Left lung (tissue), 10 donors: Measurements from ENCODE around the gene NEURL1. TPM values are rescaled to one million over a fixed set of nuclear protein-coding genes. Genes with fewer than 3 reads are reported as not detected.
A peak's percentile ranks its signal among the peaks of the same experiment; 100 is the strongest.
"Not testable (repeated sequence)": the region's sequence is repeated elsewhere in the genome, so short reads cannot be mapped to it uniquely, and the experiment has no call there.

Experiments used
- ATAC-seq: fragments of 200-7000 bp; cut with Tn5 transposase; one replicate; pipeline ENCODE4 v1.9.1; 2020; ENCODE audit warnings: moderate library complexity
- DNase-seq, 4 donors: peaks; one replicate each; pipeline ENCODE4 v3.0.0-alpha.2; 2013 to 2020
- H3K27ac ChIP-seq, 2 donors: fragments of 200-600 bp; sonication (generic) in 1 of 2; one replicate each; pipeline versions ENCODE4 v1.5.0 to v1.8.0; 2020 to 2021
- H3K27me3 ChIP-seq, 2 donors: fragments of 200-600 bp; sonication (generic) in 1 of 2; one replicate each; pipeline versions ENCODE4 v1.5.0 to v1.8.0; 2020 to 2021
- H3K36me3 ChIP-seq, 2 donors: fragments of 200-600 bp; sonication (generic) in 1 of 2; one replicate each; pipeline versions ENCODE4 v1.5.0 to v1.8.0; 2020 to 2021
- H3K4me1 ChIP-seq, 2 donors: fragments of 200-600 bp; one replicate each; pipeline ENCODE4 v1.8.0; 2021
- H3K4me3 ChIP-seq, 2 donors: fragments of 200-600 bp; sonication (generic) in 1 of 2; one replicate each; pipeline versions ENCODE4 v1.5.0 to v1.8.0; 2020 to 2021; ENCODE audit warnings: mild to moderate bottlenecking in 1 of 2
- H3K9me3 ChIP-seq, 2 donors: fragments of 200-600 bp; sonication (generic) in 1 of 2; one replicate each; pipeline versions ENCODE4 v1.5.0 to v1.8.0; 2020 to 2021
- intact Hi-C, 2 donors: fragments of 100-400 bp; cut with DNase I; formaldehyde crosslinking; loops; one replicate each; pipeline versions ENCODE4 v1.11.2 to v1.14.2; 2022
- polyA plus RNA-seq, 6 donors: library from polyadenylated mRNA; unstranded; fragments of 120-200 nt; gene quantifications; one replicate each; pipeline ENCODE4 v1.2.1, GENCODE V29; 2013; ENCODE audit not compliant: insufficient read length in 6 of 6
- total RNA-seq, 2 donors: library from RNA; stranded (reverse); fragmentation: NEBNext Ultra II Directional; extraction: Animal tissue kit (Norgen Biotek cat#: 25700); gene quantifications; one replicate each; pipeline ENCODE4 v1.2.1, GENCODE V29; 2021
- TF ChIP-seq, protein P1 (sequence below), 2 donors: fragments of 200-600 bp; sonication (generic) in 1 of 2; IDR thresholded peaks; one replicate each; pipeline versions ENCODE4 v1.5.0 to v1.8.0; 2021; ENCODE audit warnings: antibody characterized with exemption in 2 of 2
- donor health status: DM: no; HTN: yes; CAD: no.
- donor health status: DM: no; HTN: no; CAD: no.

Gene NEURL1
- total and polyA plus RNA-seq, 8 donors: 0.76 to 2.1 (median 1.4) TPM

DNA sequence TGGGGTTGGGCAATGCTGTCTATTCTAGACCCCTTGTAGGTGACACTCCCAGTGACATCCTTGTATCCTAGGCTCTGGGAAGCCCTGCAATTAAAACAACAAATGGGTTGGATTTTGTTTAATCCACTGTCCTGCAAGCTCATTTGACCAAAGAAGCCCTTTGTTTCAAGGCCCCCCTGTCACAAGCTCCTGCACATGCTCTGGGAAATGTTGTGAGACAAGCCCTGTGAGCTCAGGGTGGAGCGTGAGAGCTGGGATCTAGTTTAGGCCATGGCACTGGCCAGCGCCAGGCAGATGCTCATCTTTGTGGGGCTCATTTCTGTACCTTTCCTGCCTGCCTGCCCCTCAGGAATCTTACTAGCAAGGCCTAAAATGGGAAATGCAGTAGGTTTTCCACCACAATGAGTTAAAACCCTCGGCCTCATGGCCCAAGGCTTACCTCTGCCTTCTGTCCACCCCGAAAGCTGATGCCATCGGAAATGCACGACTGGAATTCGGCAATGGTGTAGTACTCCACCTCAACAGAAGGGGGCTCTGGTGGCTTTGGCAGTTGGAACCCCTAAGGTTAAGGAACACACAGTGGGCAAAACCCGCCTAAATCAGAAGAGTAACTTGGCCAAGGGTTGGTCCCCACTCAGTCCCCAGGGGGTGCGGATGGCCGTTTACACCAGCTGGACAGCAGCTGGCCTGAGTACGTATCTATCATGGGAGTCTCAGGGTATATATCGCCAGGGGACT, 112.0 kb downstream of the NEURL1 start:
- peak in 1 of 4 donors; percentile 30 for DNase-seq
- Histone ChIP-seq H3K36me3 (peaks cover 0 to 39% of the 10 kb centered on the region in 2 donors), H3K4me3 (no peak overlapping the region), H3K27me3 (no peaks in the 10 kb centered on the region), H3K4me1 (no peaks in the 10 kb centered on the region), H3K27ac (no peak overlapping the region), H3K9me3 (no peaks in the 10 kb centered on the region)
- ATAC-seq: peak; percentile 58
- TF ChIP-seq, protein P1, sequence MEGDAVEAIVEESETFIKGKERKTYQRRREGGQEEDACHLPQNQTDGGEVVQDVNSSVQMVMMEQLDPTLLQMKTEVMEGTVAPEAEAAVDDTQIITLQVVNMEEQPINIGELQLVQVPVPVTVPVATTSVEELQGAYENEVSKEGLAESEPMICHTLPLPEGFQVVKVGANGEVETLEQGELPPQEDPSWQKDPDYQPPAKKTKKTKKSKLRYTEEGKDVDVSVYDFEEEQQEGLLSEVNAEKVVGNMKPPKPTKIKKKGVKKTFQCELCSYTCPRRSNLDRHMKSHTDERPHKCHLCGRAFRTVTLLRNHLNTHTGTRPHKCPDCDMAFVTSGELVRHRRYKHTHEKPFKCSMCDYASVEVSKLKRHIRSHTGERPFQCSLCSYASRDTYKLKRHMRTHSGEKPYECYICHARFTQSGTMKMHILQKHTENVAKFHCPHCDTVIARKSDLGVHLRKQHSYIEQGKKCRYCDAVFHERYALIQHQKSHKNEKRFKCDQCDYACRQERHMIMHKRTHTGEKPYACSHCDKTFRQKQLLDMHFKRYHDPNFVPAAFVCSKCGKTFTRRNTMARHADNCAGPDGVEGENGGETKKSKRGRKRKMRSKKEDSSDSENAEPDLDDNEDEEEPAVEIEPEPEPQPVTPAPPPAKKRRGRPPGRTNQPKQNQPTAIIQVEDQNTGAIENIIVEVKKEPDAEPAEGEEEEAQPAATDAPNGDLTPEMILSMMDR (IDR thresholded peaks at IDR 0.05): peak; percentile 55 to 65
- intact Hi-C loops: no loop called here

DNA sequence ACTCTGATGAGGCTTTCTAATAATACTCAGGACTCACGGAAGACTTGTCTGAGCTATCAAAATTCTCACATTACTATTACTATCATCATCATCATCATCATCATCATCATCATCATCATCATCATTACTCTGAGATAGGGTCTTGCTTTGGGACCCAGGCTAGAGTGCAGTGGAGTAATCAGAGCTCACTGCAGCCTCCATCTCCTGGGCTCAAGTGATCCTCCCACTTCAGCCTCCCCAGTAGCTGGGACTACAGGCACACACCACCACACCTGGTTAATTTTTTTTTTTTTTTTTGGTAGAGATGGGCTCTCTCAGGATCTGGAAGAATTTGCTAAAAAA, 112.6 kb downstream of the NEURL1 start:
- H3K4me3 ChIP-seq, H3K9me3 ChIP-seq, ATAC-seq, DNase-seq, intact Hi-C loops, H3K4me1 ChIP-seq, H3K27me3 ChIP-seq, H3K27ac ChIP-seq: not testable (repeated sequence)
- peaks cover 0 to 45% of the 10 kb centered on the region in 2 donors for H3K36me3 ChIP-seq

DNA sequence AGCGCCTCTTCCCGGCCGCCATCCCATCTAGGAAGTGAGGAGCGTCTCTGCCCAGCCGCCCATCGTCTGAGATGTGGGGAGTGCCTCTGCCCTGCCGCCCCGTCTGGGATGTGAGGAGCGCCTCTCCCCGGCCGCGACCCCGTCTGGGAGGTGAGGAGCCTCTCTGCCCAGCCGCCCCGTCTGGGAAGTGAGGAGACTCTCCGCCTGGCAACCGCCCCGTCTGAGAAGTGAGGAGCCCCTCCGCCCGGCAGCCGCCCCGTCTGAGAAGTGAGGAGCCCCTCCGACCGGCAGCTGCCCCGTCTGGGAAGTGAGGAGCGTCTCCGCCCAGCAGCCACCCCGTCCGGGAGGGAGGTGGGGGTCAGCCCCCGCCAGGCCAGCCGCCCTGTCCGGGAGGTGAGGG, 113.5 kb downstream of the NEURL1 start:
- H3K4me3 ChIP-seq, intact Hi-C loops, H3K27ac ChIP-seq, H3K4me1 ChIP-seq, ATAC-seq, H3K27me3 ChIP-seq, DNase-seq, H3K9me3 ChIP-seq: not testable (repeated sequence)
- H3K36me3 ChIP-seq: peaks cover 0 to 46% of the 10 kb centered on the region in 2 donors

DNA sequence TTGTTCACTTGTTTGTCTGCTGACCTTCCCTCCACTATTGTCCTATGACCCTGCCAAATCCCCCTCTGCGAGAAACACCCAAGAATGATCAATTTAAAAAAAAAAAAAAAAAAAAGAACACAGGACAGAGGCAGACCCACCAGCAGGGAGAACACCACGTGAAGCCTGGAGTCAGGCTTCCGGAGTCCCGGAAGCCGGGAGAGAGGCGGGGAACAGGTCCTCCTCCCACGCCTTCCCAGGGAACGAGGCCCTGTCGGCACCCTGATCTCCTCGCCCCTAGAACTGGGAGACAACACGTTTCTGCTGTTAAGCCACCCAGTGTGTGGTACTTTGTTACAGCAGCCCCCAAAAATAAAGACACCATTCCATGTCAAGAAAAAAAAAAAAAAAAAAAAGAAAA, 114.6 kb downstream of the NEURL1 start:
- H3K27ac ChIP-seq, ATAC-seq, intact Hi-C loops: not testable (repeated sequence)

DNA sequence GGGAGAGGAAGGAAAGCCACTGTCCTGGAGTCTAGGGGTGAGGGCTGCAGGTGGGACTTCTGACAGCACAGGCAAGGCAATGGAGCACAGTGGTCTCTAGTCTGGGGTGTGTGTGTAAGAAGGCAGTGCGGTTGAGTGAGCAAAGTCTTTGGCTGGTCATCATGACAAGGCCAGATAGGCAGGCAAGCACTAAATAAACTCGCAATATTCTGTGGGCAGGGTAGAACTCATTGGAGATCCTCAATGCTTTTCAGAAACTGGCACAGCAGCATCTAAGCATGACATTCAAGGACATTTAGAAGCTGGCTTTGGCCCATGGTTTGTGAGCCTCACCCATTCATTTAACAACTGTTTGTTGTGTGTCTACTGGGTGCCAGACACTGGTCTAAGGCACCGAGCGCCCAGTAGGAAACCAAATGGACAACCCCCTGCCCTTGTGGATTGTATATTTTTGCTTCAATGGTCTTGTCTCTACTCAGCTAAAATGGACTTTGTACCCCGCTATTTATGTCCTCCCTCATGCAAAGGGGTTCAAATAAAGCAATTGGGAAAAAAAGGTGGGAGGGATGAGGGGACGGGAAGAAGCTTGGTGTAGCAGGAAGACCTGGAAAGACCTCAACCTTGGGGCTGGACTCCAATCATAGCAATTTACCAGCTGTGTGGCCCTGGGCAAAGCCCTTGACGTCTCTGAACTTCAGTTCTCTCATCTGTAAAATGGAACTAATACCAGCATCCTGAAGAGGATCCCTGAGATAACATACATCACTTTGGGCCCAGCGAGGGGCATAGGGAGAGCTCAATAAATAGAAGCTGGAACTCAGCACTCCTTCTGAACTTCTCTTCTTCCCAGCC, 116.0 kb downstream of the NEURL1 start:
- Histone ChIP-seq H3K9me3 (no peaks in the 10 kb centered on the region), H3K4me1 (no peaks in the 10 kb centered on the region), H3K27ac (no peak overlapping the region), H3K4me3 (no peak overlapping the region), H3K27me3 (no peaks in the 10 kb centered on the region), H3K36me3 (peaks cover 0 to 41% of the 10 kb centered on the region in 2 donors)
- TF ChIP-seq, protein P1 (IDR thresholded peaks at IDR 0.05): no peak
- intact Hi-C loops: no loop called here
- DNase-seq (no peak), ATAC-seq (no peak)

More for the DNA sequence above, 114.6 kb downstream of the NEURL1 start:
- DNase-seq, H3K4me3 ChIP-seq, H3K9me3 ChIP-seq, H3K4me1 ChIP-seq, H3K27me3 ChIP-seq: not testable (repeated sequence)
- H3K36me3 ChIP-seq: peaks cover 0 to 46% of the 10 kb centered on the region in 2 donors

DNA sequence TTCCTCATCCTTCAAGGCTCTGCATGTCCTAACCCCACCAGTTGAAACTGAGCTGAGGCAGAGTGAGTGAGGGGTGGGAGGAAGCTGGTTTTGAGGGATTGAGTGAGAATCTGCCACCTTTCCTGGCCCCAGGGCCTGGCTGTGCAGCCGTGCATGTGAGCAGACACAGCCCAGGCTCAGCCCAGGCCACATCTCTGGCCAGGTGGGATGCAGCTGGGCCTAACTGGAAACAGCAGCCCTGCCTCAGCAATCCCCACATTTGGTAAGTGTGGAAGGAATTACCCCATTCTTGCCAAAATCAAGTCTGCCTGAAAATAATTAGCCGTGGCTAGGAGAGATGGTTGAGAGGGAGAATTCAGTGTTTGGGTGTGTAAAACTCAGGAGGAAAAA, 116.6 kb downstream of the NEURL1 start:
- no peak for ATAC-seq
- intact Hi-C loops: no loop called here
- Histone ChIP-seq H3K4me1 (no peaks in the 10 kb centered on the region), H3K27ac (no peak overlapping the region), H3K4me3 (no peak overlapping the region), H3K9me3 (no peaks in the 10 kb centered on the region), H3K27me3 (no peaks in the 10 kb centered on the region), H3K36me3 (peaks cover 0 to 37% of the 10 kb centered on the region in 2 donors)
- TF ChIP-seq, protein P1 (IDR thresholded peaks at IDR 0.05): no peak
- DNase-seq: no peak
